Hematopoietic multipotent progenitor cell treated with erythropoietin and hydrocortisone succinate and interleukin-3 and kit ligand, for 17 days (in vitro differentiated cells): ENCODE measurements around the gene ROR1.

Source experiments
- DNase-seq: peaks from one replicate; pipeline ENCODE4 v3.0.0-alpha.2; 2015; ENCODE audit warnings: low spot score

ROR1 gene

DNA sequence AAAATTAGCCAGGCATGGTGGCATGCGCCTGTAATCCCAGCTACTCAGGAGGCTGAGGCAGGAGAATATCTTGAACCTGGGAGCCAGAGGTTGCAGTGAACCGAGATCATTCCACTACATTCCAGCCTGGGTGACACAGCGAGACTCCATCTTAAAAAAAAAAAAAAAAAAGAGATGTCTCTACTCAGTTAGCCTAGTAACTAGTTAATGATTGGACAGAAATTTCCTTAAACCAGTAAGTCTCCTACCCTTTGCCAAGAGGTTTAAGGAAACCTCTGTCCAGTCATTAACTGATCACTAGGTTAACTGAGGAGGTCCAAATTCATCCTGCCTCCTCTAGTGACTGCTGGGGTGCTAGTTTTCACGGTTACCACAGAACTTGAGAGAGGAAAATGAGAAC, 285.7 kb downstream of the ROR1 start:
- no peak for DNase-seq

DNA sequence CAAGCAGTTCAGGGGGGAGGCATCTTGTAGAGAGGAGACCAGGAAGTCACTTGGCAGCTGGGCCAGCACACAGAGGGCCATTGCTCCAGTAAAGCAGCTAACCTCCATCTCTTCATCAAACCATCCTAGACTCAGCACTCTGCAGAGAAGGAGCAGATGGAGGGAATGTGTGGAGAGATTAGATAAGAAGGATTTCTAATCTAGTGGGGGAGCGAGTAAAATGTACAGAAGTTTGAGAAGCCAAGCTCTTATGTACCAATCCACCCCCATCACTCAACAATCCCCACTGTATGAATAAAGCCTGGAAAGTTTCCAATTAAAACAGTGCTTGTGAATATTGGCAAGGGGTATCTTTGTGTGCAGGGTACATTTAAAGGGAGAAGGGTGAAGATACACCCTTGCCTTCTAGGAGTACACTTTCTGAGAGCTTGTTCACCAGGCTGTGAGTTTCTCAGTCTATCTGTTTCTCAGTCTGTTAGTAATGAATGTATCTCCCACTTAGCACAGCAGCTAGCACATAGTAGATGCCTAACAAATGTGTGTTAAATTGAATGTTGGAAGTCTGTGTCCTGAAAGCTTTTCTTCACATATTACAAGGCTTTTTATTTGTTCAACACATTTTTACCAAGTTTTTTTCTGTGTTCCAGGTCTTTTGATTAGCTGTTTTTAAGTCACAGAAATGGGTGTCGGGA, 286.9 kb downstream of the ROR1 start:
- no peak for DNase-seq

DNA sequence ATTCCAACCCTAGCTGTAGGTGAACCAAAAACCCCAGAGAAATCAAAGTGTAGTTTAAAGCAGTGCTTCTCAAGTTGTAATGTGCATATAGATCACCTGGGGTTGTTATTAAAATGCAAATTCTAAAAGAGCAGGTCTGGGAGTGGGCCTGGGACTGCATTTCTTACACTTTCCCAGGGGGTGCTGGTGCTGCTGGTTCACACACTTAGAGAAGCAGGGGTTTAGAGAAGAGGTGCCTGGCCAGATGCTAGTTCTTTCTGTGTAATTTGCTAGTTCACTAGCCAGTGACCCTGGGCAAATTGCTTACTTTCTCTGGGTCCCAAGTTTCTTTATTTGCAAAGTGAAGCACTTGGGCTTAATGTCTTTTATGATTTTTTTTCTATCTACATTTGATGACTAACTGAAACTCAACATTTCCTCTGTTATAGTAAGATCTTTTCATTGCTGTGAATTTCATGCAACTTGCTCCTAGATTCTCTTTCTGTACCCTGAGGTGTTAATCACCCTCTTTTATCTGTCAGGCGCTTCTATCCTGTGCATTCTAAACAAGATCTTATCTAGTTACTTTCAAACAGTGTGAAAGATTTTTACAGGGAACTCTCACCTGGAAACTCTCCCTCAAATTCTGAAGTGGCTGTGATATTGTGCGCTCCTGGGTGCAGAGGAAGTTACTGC, 287.8 kb downstream of the ROR1 start:
- no peak for DNase-seq

DNA sequence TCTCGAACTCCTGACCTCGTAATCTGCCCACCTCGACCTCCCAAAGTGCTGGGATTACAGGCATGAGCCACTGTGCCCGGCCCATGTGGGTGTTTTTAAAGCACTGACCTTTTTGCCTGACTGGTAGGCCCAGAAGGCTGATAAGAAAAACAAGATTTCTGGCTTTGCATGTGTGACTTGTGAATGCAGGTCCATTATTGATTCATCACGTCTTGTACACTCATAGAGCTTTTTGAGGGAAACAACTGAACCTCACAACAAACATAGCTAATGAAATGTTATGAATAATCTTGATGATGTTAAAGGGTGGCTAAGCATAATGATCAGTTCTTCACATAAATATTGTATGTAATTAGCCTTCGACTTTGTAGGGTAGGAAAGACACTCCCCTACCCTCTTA, 288.7 kb downstream of the ROR1 start:
- no peak for DNase-seq

DNA sequence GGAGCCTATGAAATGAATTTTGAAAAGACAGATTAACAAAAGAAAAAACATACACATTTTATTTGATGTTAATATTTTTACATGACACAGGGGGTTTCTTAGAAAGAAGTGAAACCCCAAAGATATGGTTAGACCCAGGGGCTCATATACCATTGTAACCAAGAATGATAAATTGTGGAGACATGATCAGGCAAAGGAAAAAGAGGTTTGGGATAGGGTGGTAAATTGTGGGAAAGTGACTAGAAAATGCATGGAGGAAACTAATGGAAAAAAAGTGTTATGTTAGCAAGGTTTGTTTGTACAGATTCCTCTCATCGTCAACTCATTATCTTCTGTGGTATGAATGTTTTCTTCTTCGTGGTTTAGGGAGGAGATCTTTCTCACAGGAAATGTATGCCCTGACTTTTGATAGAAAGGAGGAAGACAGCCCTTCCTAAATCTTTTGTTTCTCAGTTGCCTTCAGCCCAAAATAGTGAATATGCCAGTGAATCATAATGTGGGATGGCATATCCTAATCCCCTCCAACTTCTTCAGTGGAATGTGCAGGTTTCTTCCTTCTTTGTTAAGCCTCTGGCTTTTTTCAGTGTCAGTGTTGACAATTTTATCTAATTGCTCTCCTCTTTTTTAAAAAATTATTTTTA, 289.2 kb downstream of the ROR1 start:
- DNase-seq, result no peak

DNA sequence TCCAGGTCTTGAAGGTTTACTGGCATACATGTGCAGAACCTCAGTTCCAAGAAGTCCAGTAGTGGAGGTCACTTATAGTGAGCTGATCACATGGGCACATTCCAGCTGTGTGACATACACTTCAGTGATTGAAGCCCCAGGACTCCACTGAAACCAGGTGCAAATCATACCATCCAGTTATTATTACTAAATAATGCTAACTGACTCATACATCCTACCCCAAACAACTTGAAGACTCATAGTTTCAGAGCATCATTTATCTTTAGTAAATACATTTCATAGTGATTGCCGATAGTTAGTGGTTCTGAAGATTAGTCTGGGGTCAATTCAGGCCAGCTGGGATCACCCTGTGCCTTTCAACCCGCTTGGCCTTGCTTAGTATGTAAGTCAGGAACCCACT, 291.8 kb downstream of the ROR1 start:
- DNase-seq, result no peak

DNA sequence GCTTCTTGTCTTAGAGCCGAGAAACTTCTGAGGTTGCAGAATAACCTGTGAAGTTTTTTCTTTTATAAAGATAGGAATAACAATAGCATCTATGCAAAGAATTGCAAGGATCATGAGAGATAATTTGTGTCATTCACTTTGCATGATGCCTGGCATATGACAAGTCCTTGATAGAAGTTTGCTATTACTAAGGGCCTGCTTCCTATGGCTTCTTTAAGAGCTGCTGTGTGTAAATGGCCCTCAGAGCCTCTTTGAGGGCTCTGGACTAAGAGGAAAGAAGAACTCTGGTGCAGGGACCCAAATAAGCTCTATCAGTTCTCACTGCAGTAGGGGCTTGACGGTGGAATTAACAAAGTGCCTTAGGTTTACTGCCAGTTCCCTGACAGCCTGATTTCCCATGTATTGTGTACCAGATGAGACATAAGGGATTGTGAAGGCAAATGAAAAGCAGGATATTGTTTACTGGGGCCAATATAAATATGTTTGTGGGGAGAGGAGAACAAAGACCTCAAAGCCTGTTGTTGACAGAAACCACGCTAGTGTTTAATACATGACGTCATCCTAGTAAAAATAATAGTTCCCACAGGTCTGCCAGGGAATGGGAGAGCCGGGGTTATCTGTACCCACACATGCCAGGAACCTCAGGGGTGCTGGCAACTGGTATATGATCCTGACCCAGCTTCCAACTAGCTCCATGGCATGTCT, 298.4 kb downstream of the ROR1 start:
- DNase-seq, result no peak

DNA sequence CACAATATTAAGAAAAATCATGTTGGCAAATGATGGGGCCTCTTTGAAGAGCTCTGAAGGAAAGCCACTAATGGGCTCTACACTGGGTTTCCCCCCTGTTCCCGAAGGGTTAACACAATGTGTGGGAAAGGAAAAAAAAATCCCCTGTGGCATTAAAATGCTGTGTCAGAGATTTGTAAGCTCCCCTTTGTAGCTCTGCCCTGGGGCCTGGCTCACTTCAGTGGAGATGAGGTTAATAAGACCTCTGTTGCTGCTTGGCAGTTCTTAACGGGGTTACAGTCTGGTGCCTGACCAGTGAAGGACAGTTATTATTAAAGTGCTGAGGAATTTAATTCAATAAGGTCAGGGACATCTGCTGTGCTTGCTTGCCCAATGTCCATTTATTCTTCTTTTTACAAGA, 299.9 kb downstream of the ROR1 start:
- no peak for DNase-seq

DNA sequence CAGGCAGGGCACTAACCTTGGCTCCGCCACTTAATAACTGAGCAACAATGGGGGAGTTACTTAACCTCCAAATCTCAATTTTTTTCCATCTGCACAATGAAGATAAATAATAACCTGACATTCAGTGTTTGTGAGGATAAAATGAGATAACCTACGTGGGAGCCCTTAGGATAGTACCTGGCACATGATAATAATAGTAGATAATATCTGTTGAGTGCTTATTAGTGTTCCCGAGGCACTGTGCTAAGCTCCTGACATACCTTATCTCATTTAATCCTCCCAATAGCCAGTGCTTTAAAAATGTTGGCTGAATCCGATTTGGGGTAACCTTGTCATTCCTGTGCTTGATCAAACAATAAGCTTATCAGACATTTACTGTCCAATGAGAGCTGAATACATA, 300.9 kb downstream of the ROR1 start:
- DNase-seq, result no peak

DNA sequence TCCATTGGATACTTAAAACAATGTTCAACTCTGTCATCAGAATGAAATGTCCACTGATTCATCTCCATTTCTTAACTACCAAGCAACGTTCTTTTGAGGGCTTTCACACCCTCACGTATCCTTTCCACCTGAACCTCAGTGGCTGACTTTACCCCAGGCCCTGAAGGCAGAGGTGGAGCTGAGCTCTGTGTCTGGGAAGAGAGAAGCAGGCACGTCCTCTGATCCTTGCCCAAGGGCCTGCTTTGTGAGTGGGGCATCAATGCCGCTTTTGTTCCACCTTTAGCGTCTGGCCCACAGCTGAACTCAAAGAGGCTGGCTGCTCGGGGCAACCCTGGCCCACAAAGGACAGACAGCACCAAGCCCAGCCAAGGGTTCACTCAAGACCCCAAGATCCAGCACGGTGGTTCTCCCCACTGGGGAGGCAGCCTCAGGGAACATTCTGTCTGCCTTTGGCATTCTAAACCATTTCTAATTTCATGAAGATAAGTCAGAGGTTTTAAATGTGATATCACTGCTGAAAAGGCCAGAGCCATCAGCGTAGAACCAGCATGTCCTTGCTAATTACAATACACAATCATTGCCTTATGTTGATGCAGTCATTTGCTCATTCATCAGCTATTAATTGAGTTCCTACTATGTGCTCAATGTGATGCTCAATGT, 303.6 kb downstream of the ROR1 start:
- DNase-seq, result no peak

DNA sequence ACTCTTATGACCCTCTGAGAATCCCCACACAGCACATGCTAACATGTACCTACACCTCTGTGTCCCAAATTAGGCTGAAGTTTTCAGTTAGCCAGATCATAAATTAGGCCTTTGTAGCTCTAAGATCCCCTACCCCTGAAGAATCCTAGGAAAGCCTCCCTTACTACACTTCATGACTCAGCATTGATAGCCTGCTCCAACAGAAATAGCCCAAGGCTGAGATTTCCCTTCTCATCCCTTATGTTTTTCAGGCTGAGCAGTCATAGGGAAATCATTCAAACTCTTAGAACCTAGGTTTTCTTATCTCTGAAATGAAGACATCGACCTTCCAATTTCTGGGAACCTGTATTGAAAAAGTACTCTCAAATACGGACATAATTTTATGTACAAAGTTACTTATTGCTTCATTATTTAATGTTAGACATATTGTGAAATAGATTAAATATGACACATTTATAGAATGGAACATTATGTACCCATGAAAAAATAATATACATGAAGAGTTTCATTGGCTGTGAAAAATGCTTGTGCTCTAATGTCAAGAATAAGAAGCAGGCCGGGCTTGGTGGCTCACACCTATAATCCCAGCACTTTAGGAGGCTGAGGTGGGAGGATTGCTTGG, 307.2 kb downstream of the ROR1 start:
- DNase-seq, result no peak

DNA sequence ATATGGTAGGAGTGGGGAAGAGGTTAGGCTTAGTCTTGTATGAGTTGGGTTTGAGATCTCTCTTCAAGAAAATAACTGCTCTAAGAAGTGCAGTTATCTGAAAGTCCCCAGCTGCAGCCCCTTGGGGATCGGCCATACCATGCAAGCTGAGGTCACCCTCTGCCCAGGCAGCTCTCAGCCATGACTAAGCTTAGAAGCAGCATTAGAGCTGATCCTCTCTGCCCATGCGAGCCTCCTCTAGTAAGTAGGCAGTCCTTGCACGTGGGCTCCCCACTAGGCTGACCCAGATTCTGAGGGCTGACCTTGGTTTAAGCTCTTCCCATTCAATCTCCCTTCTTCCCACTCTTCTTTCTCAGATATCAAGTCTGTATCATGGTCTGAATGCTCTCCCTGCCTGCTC, 308.6 kb downstream of the ROR1 start:
- no peak for DNase-seq

DNA sequence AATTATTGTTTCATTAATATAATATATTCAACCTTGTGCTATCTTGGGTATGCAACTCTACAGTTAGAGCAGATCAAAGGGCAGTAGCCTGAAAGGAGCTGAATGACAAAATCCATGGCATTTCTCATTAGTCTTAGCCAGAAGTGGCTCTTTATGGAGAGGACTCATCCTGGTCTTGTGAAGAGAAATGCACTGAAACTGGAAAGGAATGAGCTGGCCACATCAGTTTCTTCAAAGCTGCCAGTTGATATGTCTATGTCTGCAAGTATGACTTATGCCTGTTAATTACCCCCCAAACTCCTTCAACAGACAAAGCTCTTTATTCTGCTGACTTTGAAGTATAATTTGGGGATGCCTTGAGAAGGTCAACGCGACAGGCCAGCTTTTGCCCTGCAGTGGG, 310.6 kb downstream of the ROR1 start:
- no peak for DNase-seq

DNA sequence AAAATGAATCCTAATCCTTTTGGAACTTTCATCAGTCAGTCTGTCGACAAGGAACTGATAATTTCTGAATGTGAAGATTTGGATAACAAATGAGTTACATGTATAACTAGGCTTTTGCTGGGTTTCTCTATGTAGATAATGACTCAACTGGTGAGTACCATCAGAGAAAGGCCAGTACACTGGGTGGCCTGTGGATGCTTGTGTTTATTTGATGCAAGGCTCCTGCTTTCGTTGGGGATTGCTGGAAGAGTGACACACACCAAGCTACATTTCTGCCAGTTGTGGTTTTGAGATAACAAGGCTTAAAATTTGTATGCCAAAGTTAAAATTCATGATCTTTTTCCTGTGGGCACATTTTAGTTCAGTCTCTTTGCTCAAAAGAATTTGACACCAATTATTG, 314.0 kb downstream of the ROR1 start:
- no peak for DNase-seq

DNA sequence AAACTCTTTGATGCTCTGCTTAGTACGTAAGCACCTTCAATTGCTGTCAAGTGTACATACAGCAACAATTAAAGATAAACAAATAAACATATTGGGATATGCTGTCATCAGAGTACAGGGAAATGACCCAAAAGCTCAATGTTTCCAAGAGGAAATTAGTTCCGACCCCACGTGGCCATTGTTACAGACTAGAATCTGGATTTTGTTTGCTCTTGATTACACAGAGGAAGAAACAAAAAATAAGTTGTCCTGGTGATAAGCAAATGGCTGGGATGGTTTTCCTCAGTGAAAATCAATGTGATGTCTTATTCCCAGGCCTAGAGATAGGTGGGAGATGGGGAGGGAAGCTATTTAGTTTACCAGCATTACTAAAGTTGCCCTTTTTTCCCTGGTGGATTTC, 316.6 kb downstream of the ROR1 start:
- DNase-seq, result no peak

DNA sequence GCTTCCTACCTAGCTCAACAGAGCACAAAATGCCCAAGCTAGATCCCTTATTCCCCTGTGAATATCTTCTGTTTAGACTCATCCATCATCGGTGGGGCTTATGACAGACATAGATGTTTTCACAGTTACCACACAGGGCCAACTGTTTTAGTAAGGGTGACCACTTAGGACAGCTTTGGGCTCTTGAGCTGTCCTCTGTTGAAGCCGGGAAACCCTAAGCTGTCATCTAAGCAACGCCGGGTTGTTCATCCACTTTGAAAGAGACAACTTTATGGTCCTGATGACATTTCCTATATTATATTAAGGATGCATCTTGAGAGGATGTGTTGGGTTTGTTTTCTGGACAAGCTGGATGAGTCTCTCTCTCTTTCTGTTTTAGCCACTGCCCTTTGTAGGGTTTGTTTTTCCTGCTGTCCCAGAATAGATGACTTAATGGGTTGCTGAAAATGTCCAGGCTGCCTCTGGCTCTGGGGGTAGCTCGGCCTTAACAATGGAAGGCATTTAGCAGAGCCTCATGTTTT, 319.1 kb downstream of the ROR1 start:
- no peak for DNase-seq

DNA sequence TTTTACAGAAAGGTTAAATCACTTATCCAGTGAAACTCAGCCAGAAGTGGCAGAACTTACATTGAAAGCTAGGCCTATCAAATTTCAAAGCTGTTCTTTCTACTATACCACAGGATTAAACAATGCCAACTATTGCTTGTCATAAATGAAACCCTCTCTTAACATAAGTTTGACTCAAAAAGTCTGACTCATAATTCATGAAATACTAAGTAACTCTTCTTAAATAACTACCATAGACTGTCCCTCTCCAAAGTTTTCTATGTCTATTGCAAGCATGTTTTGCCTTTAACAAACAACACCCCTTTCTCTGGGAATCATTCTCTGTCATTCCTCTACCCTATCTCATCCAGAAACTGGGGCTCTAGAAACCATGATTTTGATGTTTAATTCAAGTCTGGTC, 320.1 kb downstream of the ROR1 start:
- no peak for DNase-seq

DNA sequence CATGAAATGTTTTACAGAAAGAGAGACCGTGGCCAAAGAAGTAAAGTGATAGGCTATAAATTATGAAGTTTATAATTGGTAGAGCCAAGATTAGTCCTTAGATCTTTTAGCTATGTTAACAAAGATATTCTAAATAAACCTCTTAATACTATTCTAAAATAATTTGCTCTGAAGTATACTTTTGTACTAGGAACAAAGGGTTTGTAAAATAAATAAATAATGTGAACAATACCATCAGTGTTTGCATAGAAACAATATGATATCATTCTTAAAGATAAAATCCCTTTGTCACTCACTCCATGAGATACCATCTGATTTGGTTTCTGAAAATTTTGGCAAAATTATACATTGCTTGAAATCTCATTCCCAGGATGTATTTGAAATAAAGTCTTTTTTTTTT, 322.0 kb downstream of the ROR1 start:
- no peak for DNase-seq

DNA sequence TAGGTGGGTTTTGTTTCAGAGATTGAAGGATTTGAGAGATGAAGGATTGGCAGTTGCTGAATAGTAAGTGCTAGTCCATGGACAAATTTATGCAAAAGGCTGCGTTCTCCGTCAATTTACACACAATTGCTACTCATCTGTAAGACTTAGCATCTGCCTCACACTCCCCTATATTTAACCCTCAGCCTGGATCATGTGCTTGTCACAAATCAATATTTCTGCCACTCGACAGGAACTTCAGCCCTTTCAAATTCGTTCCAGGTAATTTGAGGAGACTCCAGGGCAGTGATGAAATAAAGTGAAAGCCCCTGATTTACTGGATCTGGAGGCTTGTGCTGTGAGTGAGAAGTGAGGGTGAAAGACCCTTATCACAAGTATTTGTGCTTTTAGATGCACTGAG, 324.0 kb downstream of the ROR1 start:
- DNase-seq, result no peak

DNA sequence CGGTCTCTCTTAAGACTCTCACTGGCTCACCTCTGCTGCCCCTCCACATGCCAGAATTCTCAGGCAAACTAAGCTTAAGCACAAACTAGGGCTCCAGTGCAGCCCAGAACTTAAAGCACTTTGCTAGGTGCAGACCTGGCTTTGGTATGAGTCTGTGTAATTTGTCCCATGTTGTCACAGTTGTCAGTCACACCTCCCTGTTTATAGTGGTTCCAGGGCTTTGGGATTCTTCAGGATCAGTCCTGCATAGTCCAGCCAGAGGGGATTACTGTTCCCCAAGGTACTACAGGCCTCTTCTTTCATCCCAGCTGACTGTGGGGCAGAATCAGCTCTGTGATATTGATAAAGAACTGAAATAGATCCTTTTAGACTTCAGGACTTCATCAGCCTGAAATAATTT, 324.6 kb downstream of the ROR1 start:
- DNase-seq, result no peak

DNA sequence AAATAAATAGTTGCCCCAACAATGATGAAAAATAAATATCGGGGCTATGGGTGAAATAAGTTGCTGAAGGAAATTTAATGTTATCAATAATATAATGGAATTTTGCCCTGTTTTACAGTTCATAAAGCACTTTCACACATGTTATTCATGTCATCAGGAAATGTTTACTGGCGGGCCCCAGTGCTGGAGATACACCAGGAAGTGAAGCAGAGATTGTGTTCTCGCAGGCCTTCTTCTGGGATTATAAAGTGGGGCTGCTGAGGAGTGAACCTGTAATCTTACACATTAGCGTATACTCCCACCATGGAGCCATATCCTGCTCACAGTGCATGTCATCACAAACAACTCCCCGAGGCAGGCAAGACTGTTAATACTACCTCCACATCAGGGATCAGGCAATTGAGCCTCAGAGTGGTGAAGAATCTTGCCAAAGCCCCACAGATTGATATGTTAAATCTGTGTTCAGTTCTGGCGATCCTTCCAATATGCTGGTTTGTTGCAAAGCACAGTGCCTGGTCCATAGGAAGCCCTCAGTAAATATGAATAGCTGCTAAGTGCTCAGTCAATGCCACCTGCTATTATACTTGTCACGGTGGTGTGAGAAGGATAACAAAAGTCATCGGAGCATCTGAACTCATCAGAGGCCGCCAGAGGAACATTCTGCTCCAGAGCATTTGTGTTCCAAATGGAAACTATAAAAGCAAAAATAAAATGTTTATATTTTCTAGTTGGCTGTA, 325.2 kb downstream of the ROR1 start:
- no peak for DNase-seq
